CD4-positive, alpha-beta T cell (primary cell): Measurements from ENCODE around the gene PRICKLE4. TPM values are rescaled to one million over a fixed set of nuclear protein-coding genes. Genes with fewer than 3 reads are reported as not detected.

ENCODE experiments used
- ATAC-seq: fragments of 200-7000 bp; cut with Tn5 transposase; one replicate; pipeline ENCODE4 v1.10.0; 2022; ENCODE audit warnings: mild to moderate bottlenecking; ENCODE audit not compliant: poor library complexity
- CTCF ChIA-PET: fragments of 350-600 bp; sonication (Branson Sonifier 250); formaldehyde crosslinking; loops from one replicate; lab custom pipeline; 2021; ENCODE audit warnings: antibody characterized with exemption, inconsistent platforms; lab: Charles Lee
- POLR2A ChIA-PET: fragments of 350-600 bp; sonication (Branson Sonifier 250); formaldehyde crosslinking; loops from one replicate; lab custom pipeline; 2021; ENCODE audit warnings: antibody characterized with exemption, inconsistent platforms; lab: Charles Lee
- DNase-seq, 14 experiments: peaks; one replicate each; pipeline ENCODE4 v3.0.0-alpha.2; 2013 to 2020; ENCODE audit warnings: mixed read lengths in 2 of 14
- H3K27ac ChIP-seq, 2 donors: one replicate each; pipeline versions ENCODE4 v1.5.1 to v1.7.0; 2013; ENCODE audit warnings: low read length in 2 of 2, low read depth in 1 of 2, mild to moderate bottlenecking in 1 of 2
- H3K27me3 ChIP-seq, 2 experiments: 1 replicate in 1 of 2; 2 replicates in 1 of 2; pipeline versions ENCODE4 v1.6.1 to v1.7.0; 2013; ENCODE audit warnings: low read length in 2 of 2, control low read depth in 1 of 2, mild to moderate bottlenecking in 1 of 2, moderate library complexity in 1 of 2; ENCODE audit not compliant: insufficient read depth in 2 of 2, control insufficient read depth in 1 of 2
- H3K36me3 ChIP-seq: one replicate; pipeline ENCODE4 v1.6.1; 2013; ENCODE audit warnings: low read length, control low read depth; ENCODE audit not compliant: insufficient read depth
- H3K4me1 ChIP-seq: one replicate; pipeline ENCODE4 v1.6.1; 2013; ENCODE audit warnings: low read length, control low read depth; ENCODE audit not compliant: insufficient read depth
- H3K4me3 ChIP-seq: one replicate; pipeline ENCODE4 v1.5.1; 2013; ENCODE audit warnings: mild to moderate bottlenecking, low read length, moderate library complexity
- H3K9me3 ChIP-seq, 2 experiments: 1 replicate in 1 of 2; 2 replicates in 1 of 2; pipeline versions ENCODE4 v1.6.1 to v1.7.0; 2013; ENCODE audit warnings: low read length in 2 of 2, mild to moderate bottlenecking in 2 of 2, control low read depth in 1 of 2, moderate library complexity in 1 of 2; ENCODE audit not compliant: control insufficient read depth in 1 of 2, insufficient read depth in 1 of 2
- H3K27ac Mint-ChIP-seq: one replicate; pipeline ENCODE4 v1.8.0; 2020; ENCODE audit warnings: mixed read lengths
- H3K27me3 Mint-ChIP-seq: one replicate; pipeline ENCODE4 v1.8.0; 2021; ENCODE audit warnings: mixed read lengths
- H3K36me3 Mint-ChIP-seq: one replicate; pipeline ENCODE4 v1.8.0; 2021; ENCODE audit warnings: low read depth, mixed read lengths
- H3K4me1 Mint-ChIP-seq: one replicate; pipeline ENCODE4 v1.8.0; 2021; ENCODE audit warnings: low read depth, mixed read lengths
- H3K4me3 Mint-ChIP-seq: one replicate; pipeline ENCODE4 v1.8.0; 2020; ENCODE audit warnings: mild to moderate bottlenecking, mixed read lengths
- H3K9me3 Mint-ChIP-seq: one replicate; pipeline ENCODE4 v1.8.0; 2020; ENCODE audit warnings: mixed read lengths
- intact Hi-C, 2 experiments: fragments of 100-400 bp; cut with DNase I in 1 of 2; cut with micrococcal nuclease in 1 of 2; formaldehyde crosslinking; loops; one replicate each; pipeline versions ENCODE4 v1.15.1 to v1.9.0; 2023 to 2025; cut with DNase I, micrococcal nuclease
- total RNA-seq, 174 experiments: library from RNA in 2 of 174; stranded (reverse) in 2 of 174; gene quantifications; one replicate each; pipeline ENCODE4 v1.2.3 and lab custom pipeline; 2021 to 2026
- TF ChIP-seq, protein P1 (sequence below): fragments of 200-600 bp; IDR thresholded peaks from one replicate; pipeline ENCODE4 v1.8.0; 2022; ENCODE audit warnings: antibody characterized with exemption, mild to moderate bottlenecking

PRICKLE4 gene
- total RNA-seq, 2 experiments from 2014 or later: not detected

DNA sequence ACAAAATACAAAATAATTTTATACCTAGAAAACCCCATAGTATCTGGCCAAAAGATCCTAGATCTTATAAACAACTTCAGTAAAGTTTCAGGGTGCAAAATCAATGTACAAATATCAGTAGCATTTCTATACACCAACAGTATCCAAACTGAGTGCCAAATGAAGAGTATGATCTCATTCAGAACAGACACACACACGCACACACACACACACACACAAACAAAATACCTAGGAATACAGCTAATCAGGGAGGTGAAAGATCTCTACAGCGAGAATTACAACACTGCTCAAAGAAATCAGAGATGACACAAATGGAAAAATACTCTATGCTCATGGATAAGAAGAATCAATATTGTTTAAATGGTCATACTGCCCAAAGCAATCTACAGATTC, 56.1 kb downstream of the PRICKLE4 start:
- no peaks in the 10 kb centered on the region for H3K4me1 ChIP-seq
- no peaks in the 10 kb centered on the region for H3K27me3 Mint-ChIP-seq
- H3K27me3 ChIP-seq: no peaks in the 10 kb centered on the region
- ChIA-PET CTCF (no interaction called here), POLR2A (no interaction called here)
- no peaks in the 10 kb centered on the region for H3K9me3 ChIP-seq
- no peaks in the 10 kb centered on the region for H3K4me1 Mint-ChIP-seq
- H3K27ac Mint-ChIP-seq: no peak overlapping the region
- no peaks in the 10 kb centered on the region for H3K36me3 ChIP-seq
- no peak overlapping the region for H3K27ac ChIP-seq
- DNase-seq (no peak), ATAC-seq (no peak)
- TF ChIP-seq, protein P1, sequence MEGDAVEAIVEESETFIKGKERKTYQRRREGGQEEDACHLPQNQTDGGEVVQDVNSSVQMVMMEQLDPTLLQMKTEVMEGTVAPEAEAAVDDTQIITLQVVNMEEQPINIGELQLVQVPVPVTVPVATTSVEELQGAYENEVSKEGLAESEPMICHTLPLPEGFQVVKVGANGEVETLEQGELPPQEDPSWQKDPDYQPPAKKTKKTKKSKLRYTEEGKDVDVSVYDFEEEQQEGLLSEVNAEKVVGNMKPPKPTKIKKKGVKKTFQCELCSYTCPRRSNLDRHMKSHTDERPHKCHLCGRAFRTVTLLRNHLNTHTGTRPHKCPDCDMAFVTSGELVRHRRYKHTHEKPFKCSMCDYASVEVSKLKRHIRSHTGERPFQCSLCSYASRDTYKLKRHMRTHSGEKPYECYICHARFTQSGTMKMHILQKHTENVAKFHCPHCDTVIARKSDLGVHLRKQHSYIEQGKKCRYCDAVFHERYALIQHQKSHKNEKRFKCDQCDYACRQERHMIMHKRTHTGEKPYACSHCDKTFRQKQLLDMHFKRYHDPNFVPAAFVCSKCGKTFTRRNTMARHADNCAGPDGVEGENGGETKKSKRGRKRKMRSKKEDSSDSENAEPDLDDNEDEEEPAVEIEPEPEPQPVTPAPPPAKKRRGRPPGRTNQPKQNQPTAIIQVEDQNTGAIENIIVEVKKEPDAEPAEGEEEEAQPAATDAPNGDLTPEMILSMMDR: no peak
- no peaks in the 10 kb centered on the region for H3K36me3 Mint-ChIP-seq
- no peak overlapping the region for H3K4me3 ChIP-seq
- H3K4me3 Mint-ChIP-seq: no peak overlapping the region
- intact Hi-C loops: no loop called here
- no peaks in the 10 kb centered on the region for H3K9me3 Mint-ChIP-seq

Other genes starting within 250 kb of the PRICKLE4 start
- gene FOXP4, start 234.4 kb upstream of the PRICKLE4 start, total RNA-seq: 1 to 10 TPM; 3.7 to 3.9 TPM
- gene MDFI, start 142.3 kb upstream of the PRICKLE4 start, total RNA-seq: not detected
- 10 to 100 TPM; 23.8 to 24.1 TPM for gene TFEB, start 45.2 kb upstream of the PRICKLE4 start, total RNA-seq
- not detected for gene PGC, start 33.4 kb upstream of the PRICKLE4 start, total RNA-seq
- gene FRS3, start 882 bp upstream of the PRICKLE4 start, total RNA-seq: 1 to 10 TPM; 4.6 to 5.4 TPM
- 10 to 100 TPM; 78.8 to 83.2 TPM for gene TOMM6, start 6.9 kb downstream of the PRICKLE4 start, total RNA-seq
- 1 to 10 TPM; 1.3 TPM for gene USP49, start 114.6 kb downstream of the PRICKLE4 start, total RNA-seq
- 1 to 10 TPM; 1.3 to 1.6 TPM for gene MED20, start 140.4 kb downstream of the PRICKLE4 start, total RNA-seq
- gene BYSL, start 140.7 kb downstream of the PRICKLE4 start, total RNA-seq: 1 to 10 TPM; 1.2 to 1.6 TPM
- 100 to 1,000 TPM; 247 to 248 TPM for gene CCND3, start 161.0 kb downstream of the PRICKLE4 start, total RNA-seq